ENCODE results near the gene SNX7. TPM values are rescaled to one million over a fixed set of nuclear protein-coding genes. Genes with fewer than 3 reads are reported as not detected.

SNX7 gene
- total and polyA plus RNA-seq, 11 donors, result 3.9 to 39.1 (median 18.6) TPM

DNA sequence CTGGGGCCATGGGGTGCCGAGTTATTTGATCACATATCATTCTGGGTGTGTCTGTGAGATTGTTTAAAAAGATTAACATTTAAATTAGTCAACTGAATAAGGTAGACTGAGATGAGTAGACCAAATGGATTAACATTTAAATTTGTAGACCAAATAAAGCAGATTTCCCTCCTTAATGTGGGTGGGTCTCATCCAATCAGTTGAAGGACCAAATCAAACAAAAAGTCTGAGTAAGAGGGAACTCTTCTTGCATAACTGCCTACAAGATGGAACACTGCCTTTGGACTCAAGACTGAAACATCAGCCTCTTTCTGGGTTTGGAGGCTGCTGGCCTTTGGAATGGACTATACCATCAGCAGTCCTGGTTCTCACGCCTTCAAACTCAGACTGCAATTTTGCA, 17.0 kb upstream of the SNX7 start:
- Histone ChIP-seq H3K27me3 (no peaks in the 10 kb centered on the region), H3K9me3 (peaks cover 0 to 40% (median 3%) of the 10 kb centered on the region in 12 donors), H3K4me1 (no peaks in the 10 kb centered on the region), H3K27ac (no peak overlapping the region), H3K4me3 (no peak overlapping the region), H3K36me3 (no peaks in the 10 kb centered on the region)
- no peak for DNase-seq
- intact Hi-C loops (cut with DNase I), result no loop called here
- 71 to 80% (median 73%) methylated on average over 2 of the region's 2 CpGs for WGBS, 4 donors
- TF ChIP-seq POLR2A (IDR thresholded peaks at IDR 0.05), result no peak
- TF ChIP-seq, protein P1, sequence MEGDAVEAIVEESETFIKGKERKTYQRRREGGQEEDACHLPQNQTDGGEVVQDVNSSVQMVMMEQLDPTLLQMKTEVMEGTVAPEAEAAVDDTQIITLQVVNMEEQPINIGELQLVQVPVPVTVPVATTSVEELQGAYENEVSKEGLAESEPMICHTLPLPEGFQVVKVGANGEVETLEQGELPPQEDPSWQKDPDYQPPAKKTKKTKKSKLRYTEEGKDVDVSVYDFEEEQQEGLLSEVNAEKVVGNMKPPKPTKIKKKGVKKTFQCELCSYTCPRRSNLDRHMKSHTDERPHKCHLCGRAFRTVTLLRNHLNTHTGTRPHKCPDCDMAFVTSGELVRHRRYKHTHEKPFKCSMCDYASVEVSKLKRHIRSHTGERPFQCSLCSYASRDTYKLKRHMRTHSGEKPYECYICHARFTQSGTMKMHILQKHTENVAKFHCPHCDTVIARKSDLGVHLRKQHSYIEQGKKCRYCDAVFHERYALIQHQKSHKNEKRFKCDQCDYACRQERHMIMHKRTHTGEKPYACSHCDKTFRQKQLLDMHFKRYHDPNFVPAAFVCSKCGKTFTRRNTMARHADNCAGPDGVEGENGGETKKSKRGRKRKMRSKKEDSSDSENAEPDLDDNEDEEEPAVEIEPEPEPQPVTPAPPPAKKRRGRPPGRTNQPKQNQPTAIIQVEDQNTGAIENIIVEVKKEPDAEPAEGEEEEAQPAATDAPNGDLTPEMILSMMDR (IDR thresholded peaks at IDR 0.05), result no peak
- no peak for ATAC-seq

DNA sequence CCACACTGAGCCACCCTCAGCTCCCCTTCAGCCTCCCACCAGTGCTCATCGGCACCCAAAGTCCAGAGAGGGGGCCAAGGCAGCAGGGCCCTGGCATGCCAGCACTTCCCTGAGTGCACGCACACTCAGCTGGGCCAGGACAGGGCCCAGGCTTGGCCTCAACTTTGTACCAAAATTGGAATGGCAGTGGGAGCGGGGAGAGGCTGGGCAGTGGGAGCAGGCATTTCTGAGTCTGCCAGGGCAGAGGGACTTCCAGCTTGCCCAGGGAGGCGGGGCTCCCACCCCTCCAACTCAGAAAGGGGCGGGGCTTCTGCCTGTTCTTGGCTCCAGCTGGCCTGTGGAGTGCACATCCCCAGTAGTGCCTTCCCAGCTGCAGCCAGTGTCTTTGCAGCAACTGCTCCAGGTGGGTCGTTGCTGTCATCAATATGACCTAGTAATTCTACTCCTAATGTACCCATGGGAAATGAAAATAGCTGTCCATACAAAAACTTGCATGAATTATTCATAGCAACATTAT, 10.3 kb upstream of the SNX7 start:
- H3K36me3 ChIP-seq, result no peaks in the 10 kb centered on the region
- 72 to 82% (median 77%) methylated on average over 4 to 6 of the region's 6 CpGs for WGBS, 4 donors
- TF ChIP-seq, protein P1 (IDR thresholded peaks at IDR 0.05), result no peak
- TF ChIP-seq POLR2A (IDR thresholded peaks at IDR 0.05), result no peak
- no peak overlapping the region for H3K4me3 ChIP-seq
- H3K4me1 ChIP-seq, result no peaks in the 10 kb centered on the region
- no peak overlapping the region for H3K27ac ChIP-seq
- H3K9me3 ChIP-seq, result peaks cover 0 to 10% (median 0%) of the 10 kb centered on the region in 12 donors
- no peaks in the 10 kb centered on the region for H3K27me3 ChIP-seq
- DNase-seq (no peak), ATAC-seq (no peak)
- intact Hi-C loops (cut with DNase I), result no loop called here

DNA sequence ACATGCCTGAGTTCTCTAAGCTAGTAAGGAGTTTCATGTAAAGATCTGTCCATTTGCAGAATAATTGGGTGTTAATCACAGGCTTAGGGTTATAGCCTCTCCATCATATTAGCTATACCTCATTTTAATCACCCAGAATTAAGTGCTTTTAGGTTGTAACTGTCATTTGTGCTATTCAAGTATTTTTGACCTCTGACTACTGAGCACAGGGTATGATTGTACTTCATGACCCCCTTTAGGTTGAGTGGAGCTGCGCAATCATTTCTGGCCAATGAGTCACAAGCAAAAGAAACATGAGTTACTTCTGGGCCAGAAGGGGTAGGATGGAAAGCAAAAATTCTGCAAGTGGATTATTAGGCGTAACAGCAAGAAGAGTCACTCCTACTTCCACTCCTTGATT, 8.4 kb upstream of the SNX7 start:
- intact Hi-C loops (cut with DNase I), result no loop called here
- Histone ChIP-seq H3K27me3 (no peaks in the 10 kb centered on the region), H3K27ac (no peak overlapping the region), H3K4me3 (no peak overlapping the region), H3K9me3 (peaks cover 0 to 7% (median 0%) of the 10 kb centered on the region in 12 donors), H3K4me1 (no peaks in the 10 kb centered on the region), H3K36me3 (no peaks in the 10 kb centered on the region)
- WGBS, 4 donors, result 94 to 96% (median 96%) methylated on average over 2 of the region's 2 CpGs
- ATAC-seq (no peak), DNase-seq (no peak)
- no peak for TF ChIP-seq POLR2A (IDR thresholded peaks at IDR 0.05)
- TF ChIP-seq, protein P1 (IDR thresholded peaks at IDR 0.05), result no peak

DNA sequence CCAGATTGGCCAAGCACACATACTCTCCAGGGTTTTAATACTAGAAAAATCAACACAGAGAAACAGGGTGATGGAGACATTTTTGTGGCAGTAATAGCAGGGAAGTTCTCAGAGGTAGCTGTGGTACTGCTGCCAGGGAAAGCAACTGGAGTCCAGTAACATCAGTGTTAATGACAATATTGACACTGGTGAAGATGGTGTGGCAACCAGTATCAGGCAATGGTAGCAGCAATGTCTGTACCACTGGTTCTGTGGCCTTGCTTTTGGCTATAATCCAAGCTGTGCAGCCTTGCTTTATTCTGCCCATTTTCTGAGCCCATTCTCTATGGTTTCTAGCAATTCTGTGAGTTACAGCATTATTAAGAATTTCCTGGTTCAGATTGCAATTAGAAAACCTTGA, 1.6 kb upstream of the SNX7 start:
- TF ChIP-seq POLR2A (IDR thresholded peaks at IDR 0.05), result no peak
- TF ChIP-seq, protein P1 (IDR thresholded peaks at IDR 0.05), result no peak
- intact Hi-C loops (cut with DNase I), result no loop called here
- H3K27ac ChIP-seq, result no peak overlapping the region

More for the DNA sequence above, 1.6 kb upstream of the SNX7 start:
- no peaks in the 10 kb centered on the region for H3K36me3 ChIP-seq
- DNase-seq (no peak), ATAC-seq (no peak)
- H3K27me3 ChIP-seq, result peaks cover 0 to 14% (median 0%) of the 10 kb centered on the region in 9 donors
- no peaks in the 10 kb centered on the region for H3K9me3 ChIP-seq
- no peak overlapping the region for H3K4me3 ChIP-seq
- H3K4me1 ChIP-seq, result peaks cover 0 to 18% (median 6%) of the 10 kb centered on the region in 12 donors
